Testis (tissue), 3 donors: Measurements from ENCODE around the gene PLA2G12A. TPM values are rescaled to one million over a fixed set of nuclear protein-coding genes. Genes with fewer than 3 reads are reported as not detected.

ENCODE experiments used
- DNase-seq: peaks from one replicate; pipeline ENCODE4 v3.0.0-alpha.2; 2019
- H3K27ac ChIP-seq, 2 donors: fragments of 200-600 bp; sonication (generic); one replicate each; pipeline ENCODE4 v1.5.1; 2019
- H3K27me3 ChIP-seq: fragments of 200-600 bp; sonication (generic); one replicate; pipeline ENCODE4 v1.5.1; 2019
- H3K36me3 ChIP-seq: fragments of 200-600 bp; sonication (generic); one replicate; pipeline ENCODE4 v1.5.1; 2017; ENCODE audit warnings: low read depth; ENCODE audit errors: missing control alignments
- H3K4me1 ChIP-seq: fragments of 200-600 bp; sonication (generic); one replicate; pipeline ENCODE4 v1.5.1; 2019
- H3K4me3 ChIP-seq, 2 donors: fragments of 200-600 bp; sonication (generic); one replicate each; pipeline ENCODE4 v1.5.1; 2017 to 2019
- H3K9me3 ChIP-seq: fragments of 200-600 bp; sonication (generic); one replicate; pipeline ENCODE4 v1.5.1; 2017
- CTCF ChIP-seq, 3 experiments: fragments of 450-650 bp in 2 of 3; fragments of 200-600 bp in 1 of 3; sonication (generic) in 1 of 3; IDR thresholded peaks; one replicate each; pipeline ENCODE4 v1.5.1; 2016 to 2019; ENCODE audit warnings: antibody characterized with exemption in 3 of 3, mild to moderate bottlenecking in 2 of 3, moderate library complexity in 1 of 3
- POLR2A ChIP-seq: fragments of 450-650 bp; IDR thresholded peaks from one replicate; pipeline ENCODE4 v1.6.1; 2017; ENCODE audit warnings: antibody characterized with exemption, mild to moderate bottlenecking, moderate library complexity
- WGBS, 2 donors: methylation state at CpG; one replicate each; pipeline ENCODE4 v1.1.5; 2018; 5-methylcytosine and 5-hydroxymethylcytosine counted together
- intact Hi-C: fragments of 100-400 bp; cut with DNase I; formaldehyde crosslinking; loops from one replicate; pipeline ENCODE4 v1.15.1; 2023; ENCODE audit warnings: low total_unique reads
- polyA plus RNA-seq: library from polyadenylated mRNA; stranded (reverse); fragments of 350-450 nt; fragmentation: Illumina TruSeq; extraction: RNeasy Lipid Tissue Mini Kit (QIAGEN cat#74804); gene quantifications from one replicate; pipeline ENCODE4 v1.2.3, GENCODE V29; 2014; ENCODE audit warnings: low read depth, low replicate concordance; ENCODE audit not compliant: insufficient read depth
- total RNA-seq, 2 donors: library from RNA; depleted of rRNA; stranded (reverse); fragments of >200 nt; gene quantifications; one replicate each; pipeline ENCODE4 v1.2.3, GENCODE V29; 2016

The PLA2G12A gene
- total and polyA plus RNA-seq, 3 donors from 2014 or later = 12.2 to 20.7 (median 14.1) TPM

DNA sequence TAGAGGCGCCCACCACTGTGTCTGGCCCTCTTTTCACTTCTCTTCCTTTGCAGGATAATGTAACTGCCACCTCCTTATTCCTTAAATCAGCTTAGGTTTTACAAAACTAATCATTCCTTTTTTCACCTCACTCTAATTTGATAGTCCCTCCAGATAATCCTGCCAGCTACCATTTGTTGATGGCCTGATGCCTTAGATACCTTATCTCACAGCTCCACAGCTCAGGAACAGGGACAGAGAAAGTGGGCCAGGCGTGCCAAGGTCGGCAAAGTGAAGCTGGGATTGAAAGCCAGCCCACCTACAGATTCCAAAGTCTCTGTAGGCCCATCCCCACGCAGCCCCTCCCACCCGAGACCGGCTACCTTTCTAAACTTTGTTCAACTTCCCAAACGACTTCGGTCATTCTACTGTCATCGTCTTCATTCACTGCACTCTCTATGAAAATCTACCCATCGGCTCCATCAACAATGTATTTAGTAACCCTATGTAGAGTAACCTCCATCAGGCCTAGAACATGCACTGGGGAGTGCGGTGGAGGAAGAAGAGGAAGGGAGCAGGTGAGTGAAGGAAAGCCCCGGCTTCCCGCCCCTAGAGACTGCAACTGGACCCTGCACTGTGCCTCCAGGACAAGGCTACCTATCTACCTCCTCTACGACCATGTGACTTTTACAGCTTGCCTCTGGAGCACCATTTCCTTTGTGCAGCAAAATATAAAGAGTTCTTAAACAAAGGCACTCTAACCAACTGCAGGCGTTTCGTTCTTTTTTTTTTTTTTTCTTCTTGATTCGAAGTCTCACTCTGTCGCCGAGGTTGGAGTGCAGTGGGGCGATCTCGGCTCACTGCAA is 28.1 kb downstream of the PLA2G12A start:
- peak overlapping the region; percentile 48 to 87 for H3K27ac ChIP-seq
- no peak for DNase-seq
- H3K36me3 ChIP-seq = no peaks in the 10 kb centered on the region
- TF ChIP-seq POLR2A (no peak), CTCF (IDR thresholded peaks at IDR 0.05) (no peak)
- intact Hi-C loops = no loop called here
- H3K9me3 ChIP-seq = no peaks in the 10 kb centered on the region
- WGBS, 2 donors = 33% methylated on average over 21 of the region's 21 CpGs
- no peaks in the 10 kb centered on the region for H3K27me3 ChIP-seq
- peak overlapping the region; percentile 59 to 74 for H3K4me3 ChIP-seq
- H3K4me1 ChIP-seq = peaks cover 12% of the 10 kb centered on the region

GRCh38 chr4:109699553-109700225 is 30.2 kb downstream of the PLA2G12A start:
- intact Hi-C loops = loop anchor here (10.0 kb wide), 1 partner anchor 115 kb away; the partner anchor contains the start of gene GAR1
- Histone ChIP-seq H3K9me3 (no peaks in the 10 kb centered on the region), H3K36me3 (no peaks in the 10 kb centered on the region), H3K27me3 (no peaks in the 10 kb centered on the region), H3K4me3 (no peak overlapping the region), H3K27ac (no peak overlapping the region), H3K4me1 (peaks cover 12% of the 10 kb centered on the region)
- WGBS, 2 donors = 77 to 85% methylated on average over 8 of the region's 8 CpGs
- TF ChIP-seq CTCF (IDR thresholded peaks at IDR 0.05) = no peak
- TF ChIP-seq POLR2A = no peak
- DNase-seq = no peak

DNA sequence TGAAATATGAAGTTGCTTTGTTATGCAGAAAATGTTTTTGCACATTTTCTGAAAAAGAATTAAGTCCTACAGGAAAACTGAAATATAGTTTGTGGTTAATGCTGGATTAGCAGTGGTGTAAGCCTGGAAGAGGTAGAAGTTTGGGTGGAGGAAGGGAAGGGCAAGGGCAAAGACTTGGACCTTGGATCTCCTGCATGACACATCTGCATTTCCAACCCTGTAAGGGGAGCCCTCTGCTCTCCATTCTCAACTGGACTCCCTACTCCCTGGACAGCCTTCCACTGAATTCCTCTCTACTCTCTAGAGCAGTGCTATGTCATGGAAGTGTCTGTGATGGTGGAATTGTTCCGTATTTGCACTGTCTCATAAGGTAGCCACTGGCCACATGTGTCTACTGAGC is 31.2 kb downstream of the PLA2G12A start:
- intact Hi-C loops = loop anchor here (10.0 kb wide), 1 partner anchor 116 kb away; the partner anchor contains the start of gene GAR1
- 94 to 96% methylated on average over 1 of the region's 1 CpG for WGBS, 2 donors
- no peak overlapping the region for H3K4me3 ChIP-seq
- TF ChIP-seq CTCF (IDR thresholded peaks at IDR 0.05) (no peak), POLR2A (no peak)
- H3K9me3 ChIP-seq = no peaks in the 10 kb centered on the region
- no peaks in the 10 kb centered on the region for H3K36me3 ChIP-seq
- H3K27me3 ChIP-seq = no peaks in the 10 kb centered on the region
- no peak overlapping the region for H3K27ac ChIP-seq
- H3K4me1 ChIP-seq = peaks cover 7% of the 10 kb centered on the region
- no peak for DNase-seq

- TF ChIP-seq CTCF (IDR thresholded peaks at IDR 0.05) = no peak
- Histone ChIP-seq H3K4me3 (no peak overlapping the region), H3K27me3 (no peaks in the 10 kb centered on the region), H3K9me3 (no peaks in the 10 kb centered on the region), H3K27ac (no peak overlapping the region), H3K36me3 (no peaks in the 10 kb centered on the region), H3K4me1 (no peaks in the 10 kb centered on the region)
- 92 to 94% methylated on average over 1 of the region's 1 CpG for WGBS, 2 donors
- intact Hi-C loops = loop anchor here (10.0 kb wide), 1 partner anchor 123 kb away; the partner anchor contains the start of gene GAR1
- DNase-seq = no peak
These were observed 38.4 kb downstream of the PLA2G12A start for GRCh38 chr4:109691411-109691920.
